Body of pancreas (tissue), 4 donors: ENCODE results near the gene SMOC2. TPM values are rescaled to one million over a fixed set of nuclear protein-coding genes. Genes with fewer than 3 reads are reported as not detected.

ENCODE experiments used
- ATAC-seq: fragments of 150-250 bp; one replicate; pipeline ENCODE4 v1.9.1; 2016
- DNase-seq, 4 donors: peaks; one replicate each; pipeline ENCODE4 v3.0.0-alpha.2; 2019
- H3K27ac ChIP-seq, 4 donors: fragments of 200-600 bp; sonication (generic); 1 replicate in 3 of 4; 2 replicates in 1 of 4; pipeline versions ENCODE4 v1.5.1 to v1.6.1; 2016 to 2019; ENCODE audit warnings: mild to moderate bottlenecking in 1 of 4, mixed read lengths in 1 of 4, moderate library complexity in 1 of 4
- H3K27me3 ChIP-seq, 2 donors: fragments of 200-600 bp; sonication (generic); one replicate each; pipeline ENCODE4 v1.6.0; 2016; ENCODE audit warnings: mild to moderate bottlenecking in 1 of 2
- H3K36me3 ChIP-seq, 2 donors: fragments of 200-600 bp; sonication (generic); replicated peaks in 1 of 2; 2 replicates each; pipeline ENCODE4 v1.5.1; 2016; ENCODE audit warnings: low read depth in 2 of 2; ENCODE audit not compliant: insufficient read depth in 1 of 2
- H3K4me1 ChIP-seq: fragments of 200-600 bp; sonication (generic); one replicate; pipeline ENCODE4 v1.6.0; 2016
- H3K4me3 ChIP-seq, 2 donors: fragments of 200-600 bp; sonication (generic); 1 replicate in 1 of 2; 2 replicates in 1 of 2; pipeline ENCODE4 v1.5.1; 2016 to 2019
- H3K9me3 ChIP-seq, 3 donors: fragments of 200-600 bp; sonication (generic); 1 replicate in 2 of 3; 2 replicates in 1 of 3; pipeline ENCODE4 v1.5.1; 2016
- CTCF ChIP-seq, 7 experiments: fragments of 450-650 bp in 4 of 7; fragments of 200-600 bp in 3 of 7; sonication (generic) in 3 of 7; IDR thresholded peaks; one replicate each; pipeline ENCODE4 v1.5.1; 2016 to 2019; ENCODE audit warnings: antibody characterized with exemption in 7 of 7
- POLR2A ChIP-seq, 3 donors: fragments of 450-650 bp; IDR thresholded peaks; one replicate each; pipeline ENCODE4 v1.6.1; 2016; ENCODE audit warnings: antibody characterized with exemption in 3 of 3, mild to moderate bottlenecking in 2 of 3
- WGBS, 2 donors: methylation state at CpG; one replicate each; pipeline ENCODE4 v1.1.5; 2017; 5-methylcytosine and 5-hydroxymethylcytosine counted together
- intact Hi-C: fragments of 100-400 bp; cut with DNase I; formaldehyde crosslinking; loops from one replicate; pipeline ENCODE4 v1.15.1; 2023
- total RNA-seq, 2 donors: library from RNA; depleted of rRNA; stranded (reverse); fragments of >200 nt; gene quantifications; one replicate each; pipeline ENCODE4 v1.1.0, GENCODE V29; 2016

SMOC2 gene
- total RNA-seq, 2 donors from 2014 or later: 22.7 to 31.4 TPM

- WGBS, 2 donors: 82 to 100% methylated on average over 5 to 10 of the region's 12 CpGs
- intact Hi-C loops: no loop called here
- no peaks in the 10 kb centered on the region for H3K9me3 ChIP-seq
- ATAC-seq: no peak
- no peak overlapping the region for H3K27ac ChIP-seq
- TF ChIP-seq CTCF (IDR thresholded peaks at IDR 0.05) (no peak), POLR2A (IDR thresholded peaks at IDR 0.05) (no peak)
- no peak for DNase-seq
- H3K4me1 ChIP-seq: no peaks in the 10 kb centered on the region
- no peak overlapping the region for H3K4me3 ChIP-seq
- no peaks in the 10 kb centered on the region for H3K27me3 ChIP-seq
- no peaks in the 10 kb centered on the region for H3K36me3 ChIP-seq
Observed at GRCh38 chr6:168458101-168458500, 17.1 kb downstream of the SMOC2 start.

GRCh38 chr6:168459572-168459971 is 18.6 kb downstream of the SMOC2 start:
- no peaks in the 10 kb centered on the region for H3K36me3 ChIP-seq
- H3K4me3 ChIP-seq: no peak overlapping the region
- no peak for ATAC-seq
- no peaks in the 10 kb centered on the region for H3K4me1 ChIP-seq
- no peak for TF ChIP-seq POLR2A (IDR thresholded peaks at IDR 0.05)
- no peak for TF ChIP-seq CTCF (IDR thresholded peaks at IDR 0.05)
- H3K27me3 ChIP-seq: no peaks in the 10 kb centered on the region
- H3K9me3 ChIP-seq: no peaks in the 10 kb centered on the region
- H3K27ac ChIP-seq: no peak overlapping the region
- 93 to 94% methylated on average over 8 to 9 of the region's 9 CpGs for WGBS, 2 donors
- DNase-seq: no peak
- intact Hi-C loops: no loop called here

- ATAC-seq: no peak
- no peaks in the 10 kb centered on the region for H3K27me3 ChIP-seq
- DNase-seq: no peak
- TF ChIP-seq CTCF (IDR thresholded peaks at IDR 0.05) (no peak), POLR2A (IDR thresholded peaks at IDR 0.05) (no peak)
- H3K27ac ChIP-seq: no peak overlapping the region
- H3K4me1 ChIP-seq: no peaks in the 10 kb centered on the region
- WGBS, 2 donors: 74 to 83% methylated on average over 6 to 8 of the region's 8 CpGs
- H3K4me3 ChIP-seq: no peak overlapping the region
- intact Hi-C loops: no loop called here
- no peaks in the 10 kb centered on the region for H3K36me3 ChIP-seq
- H3K9me3 ChIP-seq: no peaks in the 10 kb centered on the region
Observed at GRCh38 chr6:168462289-168462853, 21.4 kb downstream of the SMOC2 start.

DNA sequence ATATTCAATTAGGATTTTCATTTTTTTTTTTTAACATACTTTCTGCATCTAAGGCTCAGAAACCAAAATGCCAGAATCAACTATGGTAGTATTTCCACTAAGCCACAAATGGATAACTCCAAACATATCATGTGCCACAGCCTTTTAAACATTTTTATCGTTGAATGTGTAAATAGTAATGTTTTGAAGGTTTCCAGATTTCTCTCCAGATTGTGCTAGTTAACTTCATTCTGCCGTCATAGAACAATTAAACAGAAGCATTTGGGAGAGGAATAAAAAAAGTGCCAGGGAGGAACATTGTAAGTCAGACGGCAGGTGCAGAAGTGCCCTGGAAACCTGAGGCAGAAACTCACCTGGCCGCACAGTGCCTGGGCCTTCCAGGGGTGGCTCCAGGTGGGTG is 23.6 kb downstream of the SMOC2 start:
- no peak for TF ChIP-seq CTCF (IDR thresholded peaks at IDR 0.05)
- no peak for TF ChIP-seq POLR2A (IDR thresholded peaks at IDR 0.05)
- H3K4me1 ChIP-seq: no peaks in the 10 kb centered on the region
- no peak overlapping the region for H3K4me3 ChIP-seq
- DNase-seq (no peak), ATAC-seq (no peak)
- H3K27ac ChIP-seq: no peak overlapping the region
- H3K27me3 ChIP-seq: no peaks in the 10 kb centered on the region
- no peaks in the 10 kb centered on the region for H3K9me3 ChIP-seq
- no peaks in the 10 kb centered on the region for H3K36me3 ChIP-seq
- 66 to 75% methylated on average over 4 of the region's 4 CpGs for WGBS, 2 donors
- intact Hi-C loops: no loop called here

DNA sequence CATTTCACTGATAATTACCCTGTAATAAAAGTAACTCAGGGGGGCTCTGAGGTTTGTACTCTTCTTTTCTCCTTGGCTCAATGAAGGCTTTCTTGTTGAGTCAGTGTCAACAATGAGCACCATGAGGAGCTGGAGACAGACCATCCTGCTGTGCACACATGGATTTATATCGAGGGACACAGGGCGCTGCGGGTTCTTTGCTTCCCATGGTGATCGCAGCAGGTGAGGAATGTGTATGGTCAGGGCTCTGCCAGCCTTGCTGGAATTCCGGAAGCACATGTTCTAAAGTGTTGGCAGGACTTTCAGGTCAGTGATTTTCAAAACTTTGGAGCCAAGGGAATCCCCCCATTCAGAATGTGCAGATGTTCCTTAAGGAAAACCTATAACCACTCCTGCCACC is 27.1 kb downstream of the SMOC2 start:
- Histone ChIP-seq H3K9me3 (no peaks in the 10 kb centered on the region), H3K4me3 (no peak overlapping the region), H3K36me3 (no peaks in the 10 kb centered on the region), H3K27me3 (no peaks in the 10 kb centered on the region), H3K4me1 (no peaks in the 10 kb centered on the region), H3K27ac (no peak overlapping the region)
- DNase-seq (no peak), ATAC-seq (no peak)
- intact Hi-C loops: no loop called here
- 29 to 57% methylated on average over 2 to 5 of the region's 5 CpGs for WGBS, 2 donors
- TF ChIP-seq POLR2A (IDR thresholded peaks at IDR 0.05) (no peak), CTCF (IDR thresholded peaks at IDR 0.05) (no peak)
